AG08396 (cell line): ENCODE data around the gene AFAP1L2.
"Not testable (repeated sequence)": the region's sequence is repeated elsewhere in the genome, so short reads cannot be mapped to it uniquely, and the experiment has no call there.

Source experiments
- DNase-seq: peaks from one replicate; pipeline ENCODE4 v3.0.0; 2012; ENCODE audit warnings: low spot score, mixed read lengths

The AFAP1L2 gene

GRCh38 chr10:114362826-114363355 is 41.4 kb downstream of the AFAP1L2 start:
- no peak for DNase-seq

DNA sequence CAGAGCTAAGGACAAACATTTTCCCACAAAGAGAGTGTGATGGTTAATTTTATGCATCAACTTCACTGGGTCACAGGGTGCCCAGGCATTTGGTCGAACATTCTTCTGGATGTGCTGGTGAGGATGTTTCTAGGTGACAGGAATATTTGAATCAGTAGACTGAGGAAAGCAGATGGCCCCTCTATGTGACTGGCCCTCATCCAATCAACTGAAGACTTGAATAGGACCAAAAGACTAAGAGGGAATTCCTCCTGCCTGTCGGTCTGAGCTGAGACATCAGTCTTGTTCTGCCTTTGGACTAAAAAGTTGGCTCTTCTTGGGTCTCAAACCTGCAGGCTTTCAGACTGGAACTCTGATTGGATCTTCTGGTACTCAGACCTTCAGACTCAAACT is 44.4 kb downstream of the AFAP1L2 start:
- no peak for DNase-seq

DNA sequence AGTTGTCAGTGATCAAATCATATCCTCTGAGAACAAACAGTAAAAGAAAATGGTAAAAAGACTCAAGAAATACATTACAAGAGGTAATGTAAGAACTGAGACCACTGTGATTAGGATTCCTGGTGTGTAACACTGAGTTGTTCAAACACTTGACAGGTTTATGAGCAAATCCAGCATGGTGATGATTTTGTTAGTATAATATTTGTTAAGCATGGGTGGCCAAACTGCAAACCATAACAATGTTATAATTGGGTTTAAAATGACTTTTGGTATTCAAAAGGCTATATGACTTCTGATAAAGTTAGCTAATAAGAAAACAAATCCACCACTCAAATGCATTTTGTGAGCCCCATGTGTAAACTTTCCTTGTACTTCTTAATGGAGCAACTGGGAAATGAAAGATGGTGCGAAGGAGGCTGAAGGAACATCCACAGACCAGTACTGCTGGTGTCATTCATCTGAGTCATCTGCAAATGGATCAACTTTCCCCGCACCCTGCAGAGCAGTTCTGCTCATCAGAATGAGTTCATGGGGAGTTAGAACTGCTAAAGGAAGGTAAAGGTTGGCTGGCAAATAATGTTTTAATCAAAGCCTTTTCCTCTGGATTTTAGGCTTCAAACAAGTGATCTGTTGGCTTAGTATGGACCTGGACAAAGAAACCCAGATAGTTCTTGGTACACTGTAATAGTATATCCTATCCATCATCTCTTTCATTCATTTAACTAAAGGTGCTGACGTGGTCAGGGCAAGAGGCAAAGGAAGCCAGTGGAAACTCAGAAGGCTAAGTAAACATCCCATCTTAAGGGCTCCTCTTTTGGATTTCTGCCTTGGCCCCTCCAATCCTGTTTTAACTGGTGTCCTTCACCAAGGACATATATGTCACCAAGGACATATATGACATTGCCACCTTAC is 45.0 kb downstream of the AFAP1L2 start:
- DNase-seq: no peak

- no peak for DNase-seq
Observed at GRCh38 chr10:114357515-114357996, 46.7 kb downstream of the AFAP1L2 start.

GRCh38 chr10:114356751-114357514 is 47.4 kb downstream of the AFAP1L2 start:
- DNase-seq: peak; percentile 34

GRCh38 chr10:114356126-114356525 is 48.2 kb downstream of the AFAP1L2 start:
- DNase-seq: no peak

DNA sequence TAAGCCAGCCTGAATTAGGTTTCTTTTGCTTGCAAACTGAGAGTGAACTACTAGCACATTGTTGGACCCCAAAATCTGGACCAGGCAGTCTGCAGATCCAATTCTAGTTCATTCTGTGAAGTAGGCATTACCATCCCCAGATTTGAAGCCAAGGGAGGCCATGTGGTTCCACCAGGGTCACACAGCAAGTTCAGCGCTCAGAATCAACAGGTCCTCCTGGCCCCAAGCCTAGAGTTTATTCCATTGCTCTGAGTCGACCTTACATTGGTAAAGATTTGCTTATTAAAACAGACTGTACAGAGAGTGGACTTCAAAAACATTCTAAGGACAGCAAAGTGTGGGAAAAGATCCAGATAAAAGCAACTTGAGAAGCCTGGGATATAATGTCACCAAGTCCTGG is 50.9 kb downstream of the AFAP1L2 start:
- no peak for DNase-seq

DNA sequence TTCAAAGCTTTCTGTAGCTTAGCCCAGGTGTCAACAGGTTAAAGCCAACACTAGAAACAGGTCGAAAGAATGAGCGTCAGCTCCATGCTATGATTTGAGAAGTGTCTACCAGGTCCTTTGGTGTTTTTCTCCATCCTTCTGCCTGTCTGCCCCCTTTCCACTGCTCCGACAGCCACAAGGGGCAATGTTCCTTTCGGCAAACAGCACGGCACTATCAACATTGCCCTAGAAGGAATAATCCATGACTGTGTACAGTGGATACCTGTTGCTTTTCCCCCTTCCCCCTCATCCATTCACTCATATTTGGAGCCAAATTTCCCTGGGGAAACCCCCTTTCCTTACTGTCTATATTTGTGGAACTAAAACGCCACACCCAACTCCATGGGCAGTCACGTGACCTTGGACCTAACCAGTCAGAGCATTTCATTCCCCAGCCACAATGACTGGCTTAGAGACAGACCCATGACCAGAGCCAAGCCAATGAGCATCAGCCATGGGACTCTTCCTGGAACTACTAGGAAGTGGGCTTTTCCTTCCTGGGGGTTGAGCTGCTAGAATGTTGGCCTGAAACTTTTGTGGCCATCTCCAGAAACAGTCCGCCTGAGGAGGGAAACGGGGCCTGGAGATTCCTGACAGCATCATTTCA is 51.5 kb downstream of the AFAP1L2 start:
- no peak for DNase-seq

DNA sequence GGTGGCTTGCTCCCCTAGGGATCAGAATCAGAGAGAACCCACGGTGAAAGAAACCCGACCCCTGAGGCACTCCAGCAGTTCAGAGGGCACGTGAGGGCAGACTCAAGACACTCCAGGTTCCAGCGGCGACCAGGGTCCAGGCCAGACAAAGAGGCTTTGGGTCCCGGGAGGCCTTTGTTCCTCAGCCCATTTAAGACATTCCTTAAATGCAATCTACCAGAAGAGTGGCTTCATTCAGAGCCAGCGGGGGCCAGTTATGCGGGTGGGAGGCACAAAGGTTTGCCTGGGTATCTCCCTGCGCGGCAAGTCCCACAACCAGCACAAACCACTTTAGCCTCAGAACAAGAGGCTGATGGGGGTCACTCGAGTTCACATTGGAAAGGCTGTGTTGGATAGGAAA is 53.6 kb downstream of the AFAP1L2 start:
- DNase-seq: no peak

DNA sequence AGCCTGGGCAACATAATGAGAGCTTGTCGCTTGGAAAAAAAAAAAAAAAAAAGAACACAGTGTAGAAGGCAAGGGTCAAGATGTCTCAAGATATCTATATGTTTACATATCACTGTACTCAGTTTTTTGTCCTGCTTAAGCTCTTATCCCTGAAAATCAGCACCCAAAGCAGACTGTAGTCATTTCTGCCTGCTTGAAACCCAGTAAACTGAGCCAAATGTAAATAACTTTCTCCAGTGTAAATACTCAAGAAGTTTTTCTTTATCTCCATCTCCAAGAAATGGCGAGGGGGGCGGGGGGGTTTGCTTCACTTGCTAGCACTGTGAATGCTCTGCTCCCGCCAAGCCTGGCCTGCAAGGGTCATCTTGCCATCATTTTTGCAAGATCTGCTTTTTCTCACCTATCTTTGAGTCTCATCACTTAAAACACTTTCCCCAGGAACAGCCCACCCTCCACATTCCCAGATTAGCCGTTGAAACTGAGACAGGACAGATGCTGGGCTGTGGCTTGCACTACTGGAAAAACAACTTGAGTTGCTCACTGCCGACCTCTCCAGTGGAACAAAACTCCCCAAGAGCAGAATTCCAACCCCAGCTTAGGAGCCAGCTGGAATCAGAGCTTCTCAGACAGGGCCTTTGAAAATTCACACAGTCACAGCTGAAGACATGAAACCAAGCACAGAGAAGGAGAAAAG is 54.6 kb downstream of the AFAP1L2 start:
- DNase-seq: no peak

- not testable (repeated sequence) for DNase-seq
Observed at GRCh38 chr10:114349071-114349470, 55.2 kb downstream of the AFAP1L2 start.

DNA sequence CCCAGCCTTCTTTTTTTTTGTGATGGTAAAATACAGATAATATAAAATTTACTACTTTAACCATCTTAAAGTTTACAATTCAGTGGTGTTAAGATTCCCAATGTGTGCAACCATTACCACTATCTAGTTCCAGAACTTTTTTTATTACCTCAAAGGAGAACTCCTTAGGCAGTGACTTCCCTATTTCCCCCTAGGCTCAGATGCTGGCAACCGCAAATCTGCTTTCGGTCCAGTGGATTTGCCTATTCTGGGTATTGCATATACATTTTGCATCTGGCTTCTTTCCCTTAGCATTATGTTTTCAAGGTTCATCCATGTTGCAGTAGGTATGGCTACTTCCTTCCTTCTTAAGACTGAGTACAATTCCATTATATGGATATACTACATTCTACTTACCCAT is 56.5 kb downstream of the AFAP1L2 start:
- DNase-seq: no peak

GRCh38 chr10:114347241-114347640 is 57.1 kb downstream of the AFAP1L2 start:
- no peak for DNase-seq

GRCh38 chr10:114346176-114347031 is 57.9 kb downstream of the AFAP1L2 start:
- DNase-seq: no peak

DNA sequence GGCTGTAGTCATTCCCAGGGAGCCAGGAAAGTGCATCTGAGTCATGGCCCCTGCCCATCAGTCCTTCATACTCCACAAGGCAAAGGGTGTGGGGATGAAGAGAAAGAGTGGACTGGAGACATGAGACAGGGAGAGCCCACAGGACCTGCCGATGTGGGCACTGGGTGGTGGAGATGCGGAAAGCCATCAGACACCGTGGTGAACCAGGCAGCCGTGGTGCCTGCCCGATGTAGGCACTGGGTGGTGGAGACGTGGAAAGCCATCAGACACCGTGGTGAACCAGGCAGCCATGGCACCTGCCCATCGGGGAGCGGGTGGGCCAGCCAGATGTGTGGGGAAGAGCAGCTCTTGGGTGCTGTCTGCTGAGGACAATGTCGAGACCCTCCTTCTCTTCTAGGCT is 58.6 kb downstream of the AFAP1L2 start:
- DNase-seq: no peak

DNA sequence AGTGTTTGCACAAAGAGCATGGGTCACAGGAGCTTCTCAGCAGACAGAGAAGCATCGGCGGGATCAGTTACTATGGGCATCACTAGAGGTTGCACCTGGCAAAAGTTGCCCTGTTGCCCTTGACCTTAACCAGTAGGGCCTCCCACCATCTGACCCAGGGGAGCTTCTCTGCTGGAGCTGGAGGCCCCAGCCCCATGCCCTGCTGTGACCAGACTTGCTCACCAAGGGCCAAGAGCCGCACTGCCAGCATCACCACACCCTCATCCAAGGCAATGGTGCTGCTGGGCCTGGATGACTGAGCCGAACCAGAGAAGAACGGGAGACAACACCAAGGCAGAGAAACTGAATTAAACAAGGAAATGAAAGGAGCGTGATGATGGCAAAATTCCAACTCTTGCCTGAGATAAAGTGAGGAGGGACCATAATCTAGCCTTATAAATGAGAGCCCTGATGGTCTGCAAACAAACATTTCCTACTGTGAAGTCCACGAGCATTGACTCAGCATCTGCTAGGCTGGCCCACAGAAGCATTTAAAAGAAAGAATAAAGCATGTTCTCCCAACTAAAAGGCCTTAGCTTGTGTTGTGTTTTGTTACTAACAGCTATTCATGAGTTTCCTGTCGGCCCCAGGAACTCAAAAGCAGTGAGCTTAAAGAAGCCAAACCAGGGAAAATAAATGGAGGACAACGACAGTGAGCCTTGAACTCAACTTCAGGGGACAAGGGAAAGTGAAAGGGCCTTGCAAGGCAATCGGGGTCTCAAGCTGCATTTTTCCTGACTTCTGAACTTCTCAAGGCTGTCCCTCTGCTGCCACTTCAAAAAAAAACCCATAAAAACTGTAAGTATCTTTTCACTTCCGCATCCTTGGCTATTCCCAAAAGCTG is 60.4 kb downstream of the AFAP1L2 start:
- DNase-seq: no peak

- no peak for DNase-seq
Observed at GRCh38 chr10:114342976-114343375, 61.3 kb downstream of the AFAP1L2 start.

GRCh38 chr10:114340816-114341215 is 63.5 kb downstream of the AFAP1L2 start:
- no peak for DNase-seq
